NK-92 treated with Interleukin-12 subunit alpha and Interleukin-12 subunit beta, amount 100 ng/mL, for 24 hours (cell line): ENCODE measurements around the gene BTBD3.

Experiments
- DNase-seq: peaks from one replicate; lab custom pipeline; 2025; lab: John Stamatoyannopoulos, UW

BTBD3 gene

DNA sequence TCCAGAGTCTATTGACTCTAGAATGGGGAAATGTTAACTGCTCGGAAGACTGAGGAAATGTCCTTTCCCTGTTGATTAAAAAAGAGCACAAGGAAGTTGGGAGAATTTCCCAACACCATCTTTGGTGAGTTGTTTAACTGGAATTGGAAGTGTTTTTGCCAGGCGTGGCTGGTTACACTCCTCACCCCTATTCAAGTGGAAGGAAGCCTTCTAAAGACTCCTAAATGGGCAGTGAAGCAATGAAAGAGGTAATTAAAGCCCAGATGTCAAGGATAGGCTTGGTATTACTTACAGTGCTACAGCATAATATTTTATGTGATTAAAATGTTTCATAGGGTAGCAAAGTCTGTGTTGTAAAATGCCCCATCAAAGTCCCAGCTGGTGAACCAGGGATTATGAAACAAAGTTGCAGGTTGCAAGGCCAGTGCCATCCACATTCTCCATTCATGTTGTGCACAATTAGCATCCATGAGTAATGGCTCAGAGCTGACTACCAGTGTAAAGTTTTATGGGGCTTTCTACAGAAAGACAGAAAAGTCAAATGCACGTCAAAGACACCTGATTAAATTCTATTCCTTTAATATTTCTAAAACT is 52.6 kb downstream of the BTBD3 start:
- DNase-seq = no peak

- no peak for DNase-seq
Observed at GRCh38 chr20:11972478-11972877, 54.8 kb downstream of the BTBD3 start.
